HepG2 (cell line): ENCODE data around the gene MAPK13. TPM values are rescaled to one million over a fixed set of nuclear protein-coding genes. Genes with fewer than 3 reads are reported as not detected.
A peak's percentile ranks its signal among the peaks of the same experiment; 100 is the strongest.

Experiments
- ATF7-NPFF ChIP-seq: sonication (generic); formaldehyde crosslinking; IDR thresholded peaks from 2 replicates; pipeline ENCODE4 v1.8.1; 2023; ENCODE audit warnings: mild to moderate bottlenecking, low read depth, missing genetic modification reagents, moderate library complexity
- CEBPG ChIP-seq: IDR thresholded peaks from 2 replicates; pipeline ENCODE4 v1.6.1; 2016
- EHMT2 ChIP-seq: fragments of 200-600 bp; sonication (generic); IDR thresholded peaks from 2 replicates; pipeline ENCODE4 v1.7.0; 2017; ENCODE audit warnings: antibody characterized with exemption, low read depth, low read length, borderline replicate concordance
- GTF3A ChIP-seq: sonication (generic); formaldehyde crosslinking; conservative IDR thresholded peaks from 2 replicates; pipeline ENCODE4 v1.4.0; 2020; ENCODE audit warnings: mild to moderate bottlenecking, missing genetic modification reagents
- HCFC1 ChIP-seq: fragments of 150-350 bp; IDR thresholded peaks from 2 replicates; pipeline ENCODE4 v1.6.1; 2014; ENCODE audit warnings: low read depth, low read length
- HMGA1 ChIP-seq: sonication (generic); formaldehyde crosslinking; conservative IDR thresholded peaks from 2 replicates; pipeline ENCODE4 v1.4.0; 2020; ENCODE audit warnings: missing genetic modification reagents
- HNF4G ChIP-seq, 2 experiments: sonication (generic) in 1 of 2; formaldehyde crosslinking in 1 of 2; IDR thresholded peaks; 2 replicates each; pipeline versions ENCODE4 v1.4.0 to v1.6.1; 2011 to 2020; ENCODE audit warnings: borderline replicate concordance in 2 of 2, low read depth in 2 of 2, mild to moderate bottlenecking in 2 of 2, low read length in 1 of 2, missing genetic modification reagents in 1 of 2, moderate library complexity in 1 of 2
- MEIS1 ChIP-seq: sonication (generic); formaldehyde crosslinking; IDR thresholded peaks from 2 replicates; pipeline ENCODE4 v1.9.0; 2021; ENCODE audit warnings: mild to moderate bottlenecking, missing genetic modification reagents, moderate library complexity, borderline replicate concordance
- RBFOX2 ChIP-seq: fragments of 200-400 bp; formaldehyde crosslinking; IDR thresholded peaks from 2 replicates; pipeline ENCODE4 v1.6.1; 2017; ENCODE audit warnings: low read depth, mild to moderate bottlenecking, low read length
- SMARCC2 ChIP-seq: fragments of 450-650 bp; IDR thresholded peaks from 2 replicates; pipeline ENCODE4 v1.6.1; 2017; ENCODE audit warnings: antibody characterized with exemption, mild to moderate bottlenecking
- ZBTB2 ChIP-seq: sonication (generic); formaldehyde crosslinking; IDR thresholded peaks from 2 replicates; pipeline ENCODE4 v1.8.0; 2022; ENCODE audit warnings: low read depth, missing genetic modification reagents
- ZBTB25 ChIP-seq: IDR thresholded peaks from 2 replicates; pipeline ENCODE4 v1.6.1; 2018; ENCODE audit warnings: missing genetic modification reagents
- ZFY ChIP-seq: sonication (generic); formaldehyde crosslinking; IDR thresholded peaks from 2 replicates; pipeline ENCODE4 v1.4.0; 2020; ENCODE audit warnings: missing genetic modification reagents
- ZNF24 ChIP-seq: fragments of 450-650 bp; IDR thresholded peaks from 2 replicates; pipeline ENCODE4 v1.6.1; 2017; ENCODE audit warnings: antibody characterized with exemption, mild to moderate bottlenecking
- ZNF296 ChIP-seq: sonication (generic); formaldehyde crosslinking; conservative IDR thresholded peaks from 2 replicates; pipeline ENCODE4 v1.5.0; 2020; ENCODE audit warnings: mild to moderate bottlenecking, missing genetic modification reagents
- ZNF337 ChIP-seq: sonication (generic); formaldehyde crosslinking; IDR thresholded peaks from 2 replicates; pipeline ENCODE4 v1.5.1; 2020; ENCODE audit warnings: missing genetic modification reagents, low read depth, mild to moderate bottlenecking, borderline replicate concordance
- ZNF350 ChIP-seq: sonication (generic); formaldehyde crosslinking; IDR thresholded peaks from 2 replicates; pipeline ENCODE4 v1.4.0; 2020; ENCODE audit warnings: mild to moderate bottlenecking, low read depth, missing genetic modification reagents, borderline replicate concordance
- ZNF383 ChIP-seq: sonication (generic); formaldehyde crosslinking; IDR thresholded peaks from 2 replicates; pipeline ENCODE4 v1.4.0; 2020; ENCODE audit warnings: missing genetic modification reagents, mild to moderate bottlenecking, borderline replicate concordance
- ZNF577 ChIP-seq: sonication (generic); formaldehyde crosslinking; IDR thresholded peaks from 2 replicates; pipeline ENCODE4 v1.4.0; 2020; ENCODE audit warnings: mild to moderate bottlenecking, low read depth, missing genetic modification reagents, borderline replicate concordance
- ZNF704 ChIP-seq: sonication (generic); formaldehyde crosslinking; IDR thresholded peaks from 2 replicates; pipeline ENCODE4 v1.8.1; 2023; ENCODE audit warnings: mild to moderate bottlenecking, inconsistent platforms, moderate library complexity, missing genetic modification reagents, borderline replicate concordance
- polyA plus RNA-seq, 8 experiments: library from polyadenylated mRNA; depleted of rRNA in 3 of 8; stranded (reverse) in 7 of 8; unstranded in 1 of 8; fragments of >200 nt; fragmentation: Illumina TruSeq in 4 of 8; extraction: Trizol in 4 of 8; gene quantifications; 2 replicates each; pipeline versions ENCODE4 v1.2.1 to v1.2.3, GENCODE V29; 2011 to 2016; ENCODE audit warnings: low read depth in 4 of 8, missing spikeins in 1 of 8, mixed read lengths in 1 of 8; ENCODE audit not compliant: insufficient read depth in 1 of 8
- total RNA-seq, 5 experiments: library from RNA; depleted of rRNA; stranded (reverse); fragments of >200 nt; fragmentation: Illumina TruSeq; extraction: Trizol; gene quantifications; 2 replicates each; pipeline ENCODE4 v1.2.3, GENCODE V29; 2016; ENCODE audit warnings: low read depth in 1 of 5

The MAPK13 gene
- total and polyA plus RNA-seq, 2 of the 13 experiments (the other 11 are each of a cell fraction or from before 2014, with no cell fraction given): 12.7 to 43.4 TPM

- TF ChIP-seq ZNF350 (CRISPR knock-in tag): 0 out of 2 replicates have a peak, but pooled peaks have one; percentile 4
- 0 out of 2 replicates have a peak, but pooled peaks have one; percentile 19 for TF ChIP-seq ZNF337 (CRISPR knock-in tag)
- TF ChIP-seq GTF3A: no peak
- TF ChIP-seq HNF4G (IDR thresholded peaks at IDR 0.05; ENCODE audit: borderline replicate concordance, low read depth, low read length): peak; percentile 97
- TF ChIP-seq HNF4G (CRISPR knock-in tag; IDR thresholded peaks at IDR 0.05; ENCODE audit: borderline replicate concordance, low read depth): peak; percentile 98
- TF ChIP-seq HMGA1 (CRISPR knock-in tag): no peak
- TF ChIP-seq ZNF24: no peak
- TF ChIP-seq ZBTB25: peak; percentile 89
- TF ChIP-seq ZNF704 (CRISPR knock-in tag): no peak; the same call in 1 of the 2 replicates
- no peak; the same call in 1 of the 2 replicates for TF ChIP-seq MEIS1 (CRISPR knock-in tag)
- TF ChIP-seq ZFY (CRISPR knock-in tag): peak; percentile 5; the same call in 1 of the 2 replicates
- TF ChIP-seq ZNF383 (CRISPR knock-in tag): no peak
- peak; percentile 63 for TF ChIP-seq CEBPG (CRISPR knock-in tag)
- TF ChIP-seq RBFOX2: peak; percentile 58; the same call in 1 of the 2 replicates
- no peak; the same call in 1 of the 2 replicates for TF ChIP-seq SMARCC2
- TF ChIP-seq HCFC1: no peak
- TF ChIP-seq ZNF296: no peak
- TF ChIP-seq EHMT2: 0 out of 2 replicates have a peak, but pooled peaks have one; percentile 18
- TF ChIP-seq ATF7-NPFF: no peak
- no peak for TF ChIP-seq ZBTB2
- no peak for TF ChIP-seq ZNF577 (CRISPR knock-in tag)
Measured at GRCh38 chr6:36095497-36096391, 34.6 kb upstream of the MAPK13 start (continued).
